Smooth muscle cell (in vitro differentiated cells): ENCODE measurements around the gene TF. TPM values are rescaled to one million over a fixed set of nuclear protein-coding genes. Genes with fewer than 3 reads are reported as not detected.

ENCODE experiments used
- DNase-seq: peaks from one replicate; lab custom pipeline; 2025; ENCODE audit not compliant: unreplicated experiment; lab: John Stamatoyannopoulos, UW
- H2AFZ ChIP-seq: fragments of 200-600 bp; sonication (generic); 2 replicates; pipeline ENCODE4 v1.6.0; 2016; ENCODE audit warnings: antibody characterized with exemption, low read depth, mild to moderate bottlenecking
- H3F3A ChIP-seq: fragments of 200-600 bp; sonication (generic); 2 replicates; pipeline ENCODE4 v1.6.0; 2017; ENCODE audit warnings: antibody characterized with exemption, low read depth
- H3K27ac ChIP-seq: fragments of 200-600 bp; sonication (generic); 2 replicates; pipeline ENCODE4 v1.5.1; 2016; ENCODE audit warnings: low read depth, mild to moderate bottlenecking
- H3K27me3 ChIP-seq: fragments of 200-600 bp; sonication (generic); 2 replicates; pipeline ENCODE4 v1.6.1; 2016; ENCODE audit warnings: low read depth, mild to moderate bottlenecking
- H3K36me3 ChIP-seq: fragments of 200-600 bp; sonication (generic); 2 replicates; pipeline ENCODE4 v1.5.1; 2016; ENCODE audit warnings: low read depth
- H3K4me1 ChIP-seq: fragments of 200-600 bp; sonication (generic); 2 replicates; pipeline ENCODE4 v1.5.1; 2016; ENCODE audit warnings: low read depth
- H3K4me2 ChIP-seq: fragments of 200-600 bp; sonication (generic); 2 replicates; pipeline ENCODE4 v1.6.0; 2016; ENCODE audit warnings: mild to moderate bottlenecking
- H3K4me3 ChIP-seq: fragments of 200-600 bp; sonication (generic); 2 replicates; pipeline ENCODE4 v1.5.1; 2016; ENCODE audit warnings: mild to moderate bottlenecking
- H3K79me2 ChIP-seq: fragments of 200-600 bp; sonication (generic); 2 replicates; pipeline ENCODE4 v1.6.0; 2016; ENCODE audit warnings: low read depth, mild to moderate bottlenecking
- H3K9ac ChIP-seq: fragments of 200-600 bp; sonication (generic); 2 replicates; pipeline ENCODE4 v1.6.0; 2016; ENCODE audit warnings: low read depth
- H3K9me3 ChIP-seq: fragments of 200-600 bp; sonication (generic); replicated peaks from 2 replicates; pipeline ENCODE4 v1.5.1; 2016; ENCODE audit warnings: low read depth
- H4K20me1 ChIP-seq: fragments of 200-600 bp; sonication (generic); 2 replicates; pipeline ENCODE4 v1.6.0; 2016; ENCODE audit warnings: low read depth
- CTCF ChIP-seq: fragments of 200-600 bp; sonication (generic); IDR thresholded peaks from 2 replicates; pipeline ENCODE4 v1.5.1; 2017; ENCODE audit warnings: borderline replicate concordance, mild to moderate bottlenecking, antibody characterized with exemption; ENCODE audit not compliant: insufficient read depth, poor library complexity, severe bottlenecking
- WGBS: methylation state at CpG from one replicate; pipeline ENCODE4 v1.1.7; 2016; ENCODE audit warnings: low lambda C conversion rate; 5-methylcytosine and 5-hydroxymethylcytosine counted together
- polyA plus RNA-seq: library from polyadenylated mRNA; unstranded; fragments of >200 nt; fragmentation: Nextera tagmentation; extraction: Ambion mirVana; gene quantifications from 2 replicates; pipeline ENCODE4 v1.2.1, GENCODE V29; 2016
- total RNA-seq: library from RNA; depleted of rRNA; stranded (reverse); fragments of >200 nt; gene quantifications from 2 replicates; pipeline ENCODE4 v1.2.3, GENCODE V29; 2014

Gene TF
- total and polyA plus RNA-seq, 2 experiments from 2014 or later = 1.0 to 1.6 TPM

GRCh38 chr3:133835961-133836360 is 89.8 kb downstream of the TF start:
- no peak for TF ChIP-seq CTCF
- Histone ChIP-seq H3K36me3 (no peaks in the 10 kb centered on the region), H3K4me2 (no peak overlapping the region)

GRCh38 chr3:133836497-133837158 is 90.4 kb downstream of the TF start:
- no peak for TF ChIP-seq CTCF
- WGBS = 88% methylated on average over 6 of the region's 6 CpGs
- H3F3A ChIP-seq = no peaks in the 10 kb centered on the region
- H3K9ac ChIP-seq = no peak overlapping the region
- H3K4me2 ChIP-seq = no peak overlapping the region
- H2AFZ ChIP-seq = no peak overlapping the region
- H4K20me1 ChIP-seq = no peaks in the 10 kb centered on the region
- no peaks in the 10 kb centered on the region for H3K79me2 ChIP-seq
- H3K27me3 ChIP-seq = no peaks in the 10 kb centered on the region
- H3K27ac ChIP-seq = no peak overlapping the region
- no peaks in the 10 kb centered on the region for H3K36me3 ChIP-seq
- H3K4me1 ChIP-seq = no peaks in the 10 kb centered on the region
- no peak for DNase-seq
- H3K9me3 ChIP-seq = no peaks in the 10 kb centered on the region
- H3K4me3 ChIP-seq = no peak overlapping the region

More at GRCh38 chr3:133835961-133836360, 89.8 kb downstream of the TF start:
- no peaks in the 10 kb centered on the region for H4K20me1 ChIP-seq
- no peak overlapping the region for H2AFZ ChIP-seq
- no peak overlapping the region for H3K4me3 ChIP-seq
- H3K27me3 ChIP-seq = no peaks in the 10 kb centered on the region
- DNase-seq = no peak
- no peaks in the 10 kb centered on the region for H3F3A ChIP-seq
- H3K9me3 ChIP-seq = no peaks in the 10 kb centered on the region
- H3K79me2 ChIP-seq = no peaks in the 10 kb centered on the region
- no peak overlapping the region for H3K27ac ChIP-seq
- no peak overlapping the region for H3K9ac ChIP-seq
- 84% methylated on average over 4 of the region's 4 CpGs for WGBS
- H3K4me1 ChIP-seq = no peaks in the 10 kb centered on the region

- TF ChIP-seq CTCF = no peak
- Histone ChIP-seq H4K20me1 (no peaks in the 10 kb centered on the region), H3K4me1 (no peaks in the 10 kb centered on the region), H3K4me3 (no peak overlapping the region), H3K4me2 (no peak overlapping the region), H3K27me3 (no peaks in the 10 kb centered on the region), H2AFZ (no peak overlapping the region), H3K9me3 (no peaks in the 10 kb centered on the region), H3K79me2 (no peaks in the 10 kb centered on the region), H3K27ac (no peak overlapping the region), H3K36me3 (no peaks in the 10 kb centered on the region), H3K9ac (no peak overlapping the region), H3F3A (no peaks in the 10 kb centered on the region)
- 92% methylated on average over 22 of the region's 22 CpGs for WGBS
- no peak for DNase-seq
Observed at GRCh38 chr3:133837487-133838295, 91.5 kb downstream of the TF start.
